NCI-H2081 treated with DMSO at 0.1 percent for 48 hours (cell line): ENCODE data around the gene HGFAC.

Experiments used
- DNase-seq: peaks from one replicate; lab custom pipeline; 2025; lab: John Stamatoyannopoulos, UW

Gene HGFAC

DNA sequence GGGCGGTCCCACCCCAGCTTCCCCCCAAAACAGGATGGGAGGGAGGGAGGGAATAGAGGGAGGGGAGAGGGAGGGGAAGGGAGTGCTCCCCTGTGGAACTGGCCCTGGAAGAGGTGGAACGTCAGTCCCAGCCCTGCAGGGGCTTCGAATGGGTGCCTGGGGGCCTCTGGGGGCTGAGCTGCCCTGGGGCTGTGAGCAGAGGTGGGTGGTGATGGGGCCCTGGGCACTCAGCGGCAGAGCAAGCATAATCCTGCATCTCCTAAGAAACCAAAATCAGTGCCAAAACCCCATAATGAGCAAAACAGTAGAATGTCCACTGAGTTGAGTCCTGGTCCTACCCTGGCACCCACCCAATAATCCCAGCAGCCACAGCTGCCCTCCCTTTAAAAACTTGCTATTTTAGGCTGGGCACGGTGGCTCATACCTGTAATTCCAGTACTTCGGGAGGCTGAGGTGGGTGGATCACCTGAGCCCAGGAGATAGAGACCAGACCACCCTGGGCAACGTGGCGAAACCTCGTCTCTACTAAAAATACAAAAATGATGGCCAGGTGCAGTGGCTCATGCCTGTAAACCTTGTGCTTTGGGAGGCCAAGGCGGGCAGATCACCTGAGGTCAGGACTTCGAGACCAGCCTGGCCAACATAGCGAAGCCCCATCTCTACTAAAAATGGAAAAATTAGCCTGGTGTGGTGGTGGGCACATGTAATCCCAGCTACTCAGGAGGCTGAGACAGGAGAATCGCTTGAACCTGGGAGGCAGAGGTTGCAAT is 32.4 kb downstream of the HGFAC start:
- DNase-seq: no peak

DNA sequence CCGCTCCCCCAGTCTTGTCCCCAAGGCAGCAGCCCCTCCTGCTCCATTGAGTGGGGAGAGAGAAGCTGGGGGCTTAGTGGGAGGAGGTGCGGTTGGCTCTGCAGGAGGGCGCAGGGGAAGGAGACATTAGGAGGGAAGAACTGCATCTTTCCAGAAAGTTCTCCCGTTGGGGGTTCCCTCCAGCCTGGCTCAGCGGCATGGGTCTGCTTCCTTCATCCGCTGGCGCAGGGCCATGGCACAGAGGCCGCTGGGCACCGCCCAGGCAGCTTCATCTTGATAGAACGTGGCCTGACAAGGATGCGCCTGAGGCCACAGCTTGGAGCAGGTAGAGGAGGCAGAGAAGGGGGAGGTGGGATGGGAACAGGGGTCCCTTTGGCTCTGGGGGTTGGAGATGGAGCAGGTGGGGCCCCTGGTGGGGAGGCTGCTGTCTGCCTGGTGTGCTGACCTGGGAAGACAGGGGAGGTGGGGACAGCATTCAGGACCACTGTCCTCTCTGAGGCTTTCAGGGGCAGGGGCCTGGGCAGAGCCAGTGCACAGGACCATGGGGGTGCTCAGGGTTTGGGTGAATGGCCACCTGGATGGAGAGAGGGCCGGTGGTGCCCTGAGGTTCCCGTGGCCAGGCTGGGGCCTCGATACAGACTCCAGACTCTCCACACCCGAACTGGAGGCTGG is 33.4 kb downstream of the HGFAC start:
- DNase-seq: no peak

DNA sequence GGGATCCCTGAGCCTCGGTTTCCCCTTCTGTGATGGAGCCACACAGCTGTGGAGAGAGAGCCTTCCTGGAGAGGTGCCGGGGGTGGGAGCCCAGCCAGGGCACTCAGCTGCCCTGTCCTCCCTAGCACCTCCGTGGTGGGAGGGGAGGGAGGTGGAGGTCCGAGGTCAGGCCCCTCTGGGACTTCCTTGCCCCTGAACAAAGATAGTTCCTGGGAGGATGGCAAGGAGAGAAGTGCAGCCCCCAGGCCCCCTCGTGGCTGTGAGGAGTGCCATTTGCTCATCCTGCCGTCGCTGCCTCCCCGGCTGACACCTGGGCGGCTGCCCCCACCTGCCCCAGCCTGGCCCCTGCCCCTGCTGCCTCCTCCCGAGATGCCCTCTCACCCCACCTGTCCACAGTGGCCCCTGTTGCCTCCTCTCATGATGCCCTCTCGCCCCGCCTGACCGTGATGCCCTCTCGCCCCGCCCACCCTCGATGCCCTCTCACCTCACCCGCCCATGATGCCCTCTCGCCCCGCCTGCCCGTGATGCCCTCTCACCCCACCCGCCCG is 34.0 kb downstream of the HGFAC start:
- DNase-seq: no peak

DNA sequence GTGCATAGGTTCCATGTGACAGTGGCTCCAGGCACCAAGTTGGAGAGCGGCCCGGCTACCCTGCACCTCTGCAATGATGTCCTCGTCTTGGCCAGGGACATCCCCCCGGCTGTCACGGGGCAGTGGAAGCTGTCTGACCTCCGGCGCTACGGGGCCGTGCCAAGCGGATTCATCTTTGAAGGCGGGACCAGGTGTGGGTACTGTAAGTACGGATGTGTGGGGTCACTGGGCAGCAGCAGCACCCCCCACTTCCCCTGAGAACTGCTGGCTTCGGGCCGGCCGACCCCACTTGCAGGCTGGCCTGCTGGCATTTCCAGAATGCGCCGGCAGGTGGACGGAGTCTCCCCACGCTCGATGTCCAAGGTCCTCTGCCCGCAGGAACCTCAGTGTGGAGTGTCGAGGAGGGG is 34.6 kb downstream of the HGFAC start:
- DNase-seq: no peak

DNA sequence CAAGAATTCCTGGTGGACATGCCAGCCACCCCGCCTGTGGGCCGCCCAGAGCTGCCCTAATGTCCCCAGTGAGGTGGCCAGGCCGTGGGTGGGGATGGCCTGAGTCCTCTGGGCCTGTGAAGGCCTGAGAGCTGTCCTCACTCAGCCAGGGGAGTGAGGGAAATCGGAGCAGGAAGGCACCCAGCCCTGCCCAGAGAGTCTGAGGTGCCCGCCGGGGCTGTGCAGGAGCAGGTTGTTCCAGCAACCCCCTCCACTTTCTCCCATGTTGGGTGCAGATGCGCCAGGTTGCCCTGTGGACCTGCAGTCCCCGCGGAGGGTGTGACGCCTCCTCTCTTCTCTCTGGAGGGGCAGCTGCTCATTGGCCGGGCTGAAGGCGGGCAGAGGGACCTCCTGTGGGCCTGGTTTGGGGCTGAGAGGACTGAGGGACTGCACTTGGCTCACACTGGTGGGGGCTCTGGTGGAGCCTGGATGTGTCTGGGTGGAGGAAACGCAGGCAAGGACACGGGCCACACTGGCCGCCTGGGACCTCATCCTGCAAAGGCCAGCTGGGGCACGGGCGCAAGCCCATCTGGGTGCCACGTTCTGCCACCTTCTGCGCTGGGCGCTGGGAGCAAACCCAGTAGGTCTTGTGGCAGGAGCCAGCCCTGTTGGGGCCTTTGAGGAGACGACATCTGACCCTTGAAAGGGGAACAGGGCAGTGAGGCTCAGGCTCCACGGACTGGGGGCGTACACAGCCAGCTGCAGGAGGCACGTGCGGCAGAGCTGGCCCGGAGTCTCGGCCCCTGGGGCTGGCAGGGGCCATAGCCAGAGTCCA is 35.4 kb downstream of the HGFAC start:
- no peak for DNase-seq

DNA sequence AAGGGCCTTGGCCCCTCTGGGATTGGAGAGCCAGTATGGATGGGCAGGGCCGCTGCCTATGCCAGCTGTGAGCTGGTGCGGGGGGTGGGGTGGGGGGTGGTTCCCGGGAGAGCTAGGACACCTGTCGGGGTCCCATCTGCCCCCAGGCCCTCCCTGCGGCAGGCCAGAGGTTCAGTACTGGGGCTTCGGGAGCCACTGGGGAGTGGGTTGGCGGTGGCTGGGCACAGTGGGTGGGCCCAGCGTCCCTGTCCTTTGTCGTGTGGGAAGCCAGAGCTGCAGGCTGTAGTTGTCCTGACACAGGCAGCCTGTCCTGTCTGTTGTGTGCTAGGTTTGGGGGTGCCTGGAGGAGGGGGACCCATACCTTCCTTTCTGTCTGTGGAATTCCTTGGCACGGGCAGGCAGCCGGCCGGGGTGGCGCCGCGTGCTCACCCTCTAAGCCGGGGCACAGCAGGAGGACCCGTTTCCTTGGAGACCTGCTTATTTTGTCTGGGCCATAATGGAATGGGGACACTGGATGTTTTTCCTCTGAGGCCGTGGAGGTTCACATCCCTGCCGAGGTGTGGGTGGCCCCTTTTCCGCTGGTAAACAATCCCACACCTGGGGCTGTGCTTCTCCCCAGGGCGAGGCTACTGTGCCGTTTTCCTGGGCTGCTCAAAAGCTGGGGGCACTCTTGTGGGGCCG is 36.1 kb downstream of the HGFAC start:
- DNase-seq: no peak

DNA sequence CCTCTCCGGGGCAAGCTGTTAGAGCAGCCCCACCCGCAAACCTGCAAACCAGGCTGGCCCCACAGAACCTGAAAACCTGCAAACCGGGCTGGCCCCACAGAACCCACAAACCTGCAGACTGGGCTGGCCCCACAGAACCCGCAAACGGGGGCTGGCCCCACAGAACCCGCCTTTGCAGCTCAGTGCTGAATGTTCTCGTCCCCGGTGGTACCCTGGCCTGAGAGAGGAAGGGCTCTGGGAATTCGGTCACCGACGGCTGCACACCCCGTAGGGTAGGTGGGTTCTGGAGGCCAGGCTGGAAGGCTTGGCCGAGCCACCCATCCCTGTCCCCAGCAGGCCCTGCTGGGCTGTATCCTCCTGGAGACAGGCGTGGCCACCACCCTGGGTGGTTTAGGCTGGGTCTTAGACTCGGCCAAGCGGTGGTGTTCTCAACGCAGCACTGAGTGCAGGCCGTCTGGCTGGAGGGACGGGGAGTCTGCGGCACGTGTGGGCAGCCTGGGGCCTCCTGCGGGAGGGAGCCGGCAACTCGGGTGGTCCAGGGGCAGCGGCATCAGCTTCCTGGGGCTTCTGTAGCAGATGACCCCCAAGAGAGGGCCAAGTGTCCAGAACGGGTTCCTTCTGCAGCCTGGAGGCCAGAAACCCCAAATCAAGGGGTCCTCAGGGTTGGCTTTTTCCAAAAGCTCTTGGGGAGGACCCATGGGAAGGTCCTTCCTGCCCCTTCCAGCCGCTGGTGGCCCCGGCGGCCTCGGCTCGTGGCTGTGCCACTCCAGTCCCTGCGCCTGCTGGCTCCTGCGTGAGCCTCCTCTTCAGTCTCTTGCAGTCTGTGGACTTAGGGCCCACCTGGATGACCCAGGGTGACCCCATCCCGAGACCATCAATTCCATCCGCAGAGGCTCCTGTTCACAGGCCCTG is 36.9 kb downstream of the HGFAC start:
- no peak for DNase-seq

DNA sequence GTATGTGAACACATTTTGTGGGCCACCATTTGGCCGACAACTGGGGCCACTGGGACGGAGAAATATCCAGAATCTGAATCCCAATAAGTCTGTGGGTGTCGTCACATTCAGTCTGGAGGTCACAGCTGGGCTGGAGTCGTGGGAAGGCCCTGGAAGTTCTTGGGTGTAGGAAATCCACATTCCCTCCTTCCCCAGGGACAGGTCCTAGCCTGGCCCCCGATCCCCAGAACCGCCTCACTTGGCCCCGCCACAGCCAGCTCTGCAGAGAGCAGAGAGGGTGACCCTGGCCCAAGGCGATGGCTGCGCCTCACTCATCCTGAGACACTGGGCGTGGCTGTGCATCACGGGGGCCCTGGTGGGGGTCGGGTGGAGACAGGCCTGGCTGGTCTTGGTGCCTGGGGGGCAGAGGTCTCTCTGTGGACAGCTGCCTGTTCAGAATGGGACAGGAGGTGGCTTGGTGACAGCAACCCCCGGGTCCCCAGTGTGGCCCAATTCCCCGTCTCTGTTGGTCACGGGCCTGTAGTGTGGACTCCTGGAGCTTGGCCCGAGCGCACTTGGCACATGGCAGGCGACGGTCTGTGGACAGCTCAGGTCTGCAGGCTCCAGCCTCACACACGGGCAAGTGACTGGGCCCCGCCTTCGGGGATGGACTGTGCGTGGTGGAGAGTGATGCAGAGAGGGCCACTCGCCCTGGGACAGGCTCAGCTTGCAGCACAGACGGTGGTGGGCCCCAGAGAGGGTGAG is 37.8 kb downstream of the HGFAC start:
- DNase-seq: no peak

DNA sequence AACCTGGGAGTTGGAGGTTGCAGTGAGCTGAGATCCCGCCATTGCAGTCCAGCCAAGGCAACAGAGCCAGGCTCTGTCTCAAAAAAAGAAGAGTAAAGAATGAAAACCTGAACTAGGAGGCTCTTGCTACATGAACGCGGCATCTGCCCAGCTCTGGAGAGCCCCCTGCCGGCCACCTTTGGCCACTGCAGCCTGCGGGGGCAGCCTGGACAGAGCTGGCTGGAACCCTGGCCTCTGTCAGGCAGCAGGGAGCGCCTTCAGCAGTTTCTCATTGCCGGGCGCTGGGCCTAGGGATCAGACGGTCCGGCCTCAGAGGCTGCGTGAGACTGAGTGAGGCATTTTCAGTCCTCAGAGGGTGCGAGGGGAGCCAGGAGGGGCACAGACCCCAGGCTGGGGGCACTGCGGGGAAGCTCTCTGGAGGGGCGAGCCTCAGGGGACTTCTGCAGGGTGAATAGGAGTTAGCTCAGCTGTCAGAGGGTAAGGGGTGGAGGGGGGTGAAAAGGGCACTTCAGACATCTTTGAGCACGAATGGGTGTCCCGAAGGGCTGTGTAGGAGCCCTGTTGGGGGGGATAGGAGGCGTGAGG is 38.9 kb downstream of the HGFAC start:
- peak; percentile 16 for DNase-seq

DNA sequence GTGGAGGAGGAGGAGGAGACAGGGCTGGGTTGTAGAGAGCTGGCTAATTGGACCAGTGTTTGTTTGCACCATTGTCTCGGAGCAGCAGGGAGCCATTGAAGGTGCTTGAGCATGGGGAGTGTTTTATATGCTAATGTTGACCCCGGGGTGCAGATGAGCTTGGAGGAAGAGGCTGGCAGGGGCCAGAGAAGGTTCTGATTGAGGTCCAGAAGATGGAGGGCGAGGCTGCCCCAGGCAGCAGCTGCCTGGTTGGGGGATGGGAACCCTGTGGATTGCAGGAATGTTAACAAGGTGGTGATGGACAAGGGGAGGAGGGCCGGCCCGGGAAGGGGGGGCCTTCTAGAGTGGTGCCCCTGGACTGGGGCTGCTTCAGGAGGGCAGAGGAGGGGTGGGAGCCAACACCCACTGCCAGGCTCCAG is 39.4 kb downstream of the HGFAC start:
- DNase-seq: no peak

DNA sequence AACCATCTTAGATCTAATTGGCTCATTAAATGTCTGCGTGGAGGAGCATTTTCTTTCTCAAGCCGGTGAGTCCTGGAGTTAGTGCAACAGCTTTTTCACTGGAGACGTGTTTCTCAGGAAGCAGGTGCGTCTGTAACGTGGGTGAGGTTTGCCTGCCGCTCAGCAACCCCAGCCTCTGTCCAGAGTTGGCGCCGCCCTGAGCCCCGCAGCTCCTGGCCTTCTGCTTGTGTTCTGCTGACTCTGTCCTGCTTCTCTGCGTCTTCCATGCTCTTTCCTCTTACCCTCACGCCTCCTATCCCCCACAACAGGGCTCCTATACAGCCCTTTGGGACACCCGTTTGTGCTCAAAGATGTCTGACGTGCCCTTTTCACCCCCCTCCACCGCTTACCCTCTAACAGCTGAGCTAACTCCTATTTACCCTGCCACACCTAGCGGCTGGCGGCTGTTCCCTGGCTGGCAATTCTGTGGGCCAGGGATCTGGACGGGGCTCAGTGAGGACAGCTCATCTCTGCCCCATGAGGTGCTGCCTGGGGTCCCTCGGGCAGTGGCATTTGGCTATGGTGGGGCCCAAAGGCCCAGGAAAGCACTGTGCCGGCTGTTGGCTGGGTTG is 40.1 kb downstream of the HGFAC start:
- no peak for DNase-seq

DNA sequence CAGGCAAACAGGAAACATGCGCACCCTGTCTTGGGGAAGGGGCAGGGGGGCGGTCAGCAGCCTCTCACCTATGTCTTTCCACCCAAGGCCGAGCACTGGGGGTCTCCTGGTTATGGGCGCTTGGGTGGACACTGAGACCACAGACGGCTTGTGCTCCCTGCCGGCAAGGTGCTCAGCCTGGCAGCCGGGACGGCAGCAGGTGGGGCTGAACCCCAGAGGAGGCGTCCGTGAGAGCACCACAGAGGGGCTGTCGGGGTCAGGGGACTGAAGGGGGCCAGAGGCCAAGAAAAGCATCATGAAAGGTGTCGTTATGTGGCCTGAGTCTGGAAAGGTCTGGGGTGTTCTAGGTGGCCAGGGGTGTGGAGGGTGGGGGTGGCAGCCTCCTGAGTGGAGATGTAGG is 40.9 kb downstream of the HGFAC start:
- no peak for DNase-seq

DNA sequence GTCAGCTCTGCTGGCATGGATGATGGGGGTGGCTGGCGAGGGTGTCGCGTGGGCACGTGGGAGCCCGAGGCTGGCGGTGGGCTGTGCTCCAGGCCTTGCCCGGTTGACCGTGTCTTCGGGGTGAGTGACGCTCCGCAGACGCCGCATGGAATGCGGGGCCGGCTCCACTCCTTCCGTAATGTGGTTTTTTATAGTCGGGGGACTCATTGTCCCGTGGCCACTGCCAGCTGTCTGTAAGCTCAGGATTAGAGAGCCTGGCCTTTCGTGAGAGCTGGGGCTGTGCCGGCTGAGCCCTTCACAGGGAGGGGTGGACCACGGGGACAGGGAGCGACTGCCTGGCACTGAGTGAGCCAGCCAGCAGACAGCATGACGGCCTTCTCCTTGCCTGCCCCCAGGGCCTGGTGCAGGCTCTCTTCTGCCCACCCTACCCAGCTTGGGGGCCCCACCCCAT is 41.7 kb downstream of the HGFAC start:
- no peak for DNase-seq

DNA sequence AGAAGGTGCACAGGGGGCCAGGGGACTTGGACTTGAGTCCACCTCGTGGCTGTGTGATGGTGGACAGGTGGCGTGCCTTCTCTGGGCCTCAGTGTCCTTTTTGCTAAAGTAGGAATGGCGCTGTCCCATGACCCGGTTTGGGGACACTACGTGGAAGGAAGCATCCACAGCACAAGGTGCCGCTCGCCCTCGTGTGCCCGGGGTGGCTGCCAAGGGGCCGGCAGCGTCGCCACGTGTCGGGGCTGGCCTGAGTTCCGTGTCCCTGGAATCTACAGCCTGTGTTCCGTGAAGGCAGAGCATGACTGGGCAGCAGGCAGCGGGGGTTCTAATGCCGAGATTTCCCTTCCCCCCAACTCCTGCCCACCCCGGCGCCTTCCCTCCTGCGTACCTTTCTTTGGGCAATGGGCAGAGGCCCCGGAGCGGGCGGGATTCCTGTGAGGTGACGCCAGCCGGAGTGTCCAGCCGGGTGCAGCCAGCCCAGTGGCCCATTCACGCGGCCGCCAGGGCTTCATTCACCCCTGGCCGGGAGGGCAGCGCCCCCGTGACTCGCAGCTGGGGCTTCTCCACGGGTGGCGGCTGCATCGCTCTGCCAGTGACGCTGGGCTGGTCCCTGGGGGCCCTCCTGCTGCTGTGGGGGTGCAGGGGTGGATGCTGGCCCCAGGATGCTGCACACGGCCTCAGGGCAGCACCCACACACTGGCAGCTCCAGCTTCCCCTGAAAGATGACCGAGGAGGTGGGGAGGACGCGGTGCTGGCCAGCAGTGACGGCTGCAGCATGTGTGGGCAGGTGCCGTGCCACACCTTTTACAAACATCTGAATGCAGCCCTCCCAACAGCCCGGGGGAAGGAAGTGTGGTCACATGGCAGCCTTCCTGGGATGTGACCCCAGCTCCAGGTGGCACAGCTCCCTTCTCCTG is 42.5 kb downstream of the HGFAC start:
- DNase-seq: no peak

DNA sequence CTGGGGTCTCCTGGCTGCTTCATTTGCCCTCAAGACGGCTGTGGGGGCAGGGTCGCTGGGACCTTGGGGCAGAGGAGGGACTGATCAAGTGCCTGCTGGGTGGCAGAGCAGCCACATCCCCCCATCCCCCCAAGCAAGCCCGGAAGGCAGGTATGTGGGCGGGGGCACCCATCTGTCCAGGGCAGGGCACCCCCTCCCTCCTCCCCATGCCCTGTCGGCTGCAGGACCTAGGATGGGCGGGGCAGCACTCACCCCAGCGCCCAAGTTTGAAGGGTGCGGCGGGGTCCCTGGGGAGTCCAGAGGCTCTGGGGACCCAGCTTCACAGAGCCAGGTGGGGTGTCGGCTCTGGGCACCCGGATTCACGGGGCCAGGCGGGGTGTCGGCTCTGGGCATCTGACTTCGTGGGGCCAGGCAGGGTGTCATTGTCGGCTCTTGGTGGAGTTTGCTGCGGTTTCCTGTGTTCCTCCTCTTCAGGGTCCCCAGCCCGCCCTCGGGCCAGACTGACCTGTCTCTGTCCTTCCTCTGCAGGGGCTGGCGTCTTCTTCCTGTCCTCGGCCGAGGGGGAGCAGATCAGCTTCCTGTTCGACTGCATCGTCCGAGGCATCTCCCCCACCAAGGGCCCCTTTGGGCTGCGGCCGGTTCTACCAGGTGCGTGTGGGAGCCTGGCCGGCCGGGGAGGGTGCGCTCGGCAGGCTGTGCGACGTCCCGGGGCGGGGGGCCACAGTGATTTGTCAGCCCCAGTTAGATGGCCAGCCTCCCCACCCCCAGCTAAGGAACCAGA is 43.4 kb downstream of the HGFAC start:
- no peak for DNase-seq

DNA sequence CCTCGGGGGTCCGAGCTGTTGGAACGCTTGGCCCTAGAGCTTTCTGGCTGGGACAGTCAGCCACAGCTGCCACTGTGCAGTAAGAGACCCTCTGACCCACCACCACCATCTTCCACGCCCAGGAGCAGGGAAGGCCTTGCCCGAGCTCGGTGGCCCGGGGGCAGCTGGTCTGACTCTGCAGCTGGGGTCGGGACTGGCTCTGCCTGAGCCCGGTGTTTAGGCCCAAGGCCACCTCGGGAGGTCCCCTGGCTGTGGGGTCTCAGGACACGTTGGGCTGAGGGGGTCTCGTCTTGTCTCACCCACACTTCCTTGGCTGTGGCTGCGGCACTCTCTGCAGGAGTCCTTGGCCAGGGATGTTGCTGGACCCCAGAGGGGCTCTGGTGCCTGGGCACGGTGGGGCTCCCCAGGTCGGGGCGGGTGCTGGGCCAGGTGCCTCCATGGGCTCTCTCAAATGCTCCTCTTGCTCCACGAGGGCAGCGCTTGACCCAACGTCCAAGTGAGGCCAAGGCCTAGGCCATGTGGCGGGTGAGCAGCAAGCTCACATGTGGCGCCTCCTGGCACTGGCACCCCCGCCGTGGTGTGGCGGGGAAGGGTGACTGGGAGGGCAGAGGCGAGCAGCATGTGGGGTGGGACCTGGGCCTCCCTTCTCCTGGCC is 44.2 kb downstream of the HGFAC start:
- no peak for DNase-seq
